Measurements from ENCODE around the gene PCDH19. TPM values are rescaled to one million over a fixed set of nuclear protein-coding genes. Genes with fewer than 3 reads are reported as not detected.
"Not testable (repeated sequence)": the region's sequence is repeated elsewhere in the genome, so short reads cannot be mapped to it uniquely, and the experiment has no call there.

The PCDH19 gene
- 0.27 TPM for total RNA-seq
- long read RNA-seq: 0 reads

DNA sequence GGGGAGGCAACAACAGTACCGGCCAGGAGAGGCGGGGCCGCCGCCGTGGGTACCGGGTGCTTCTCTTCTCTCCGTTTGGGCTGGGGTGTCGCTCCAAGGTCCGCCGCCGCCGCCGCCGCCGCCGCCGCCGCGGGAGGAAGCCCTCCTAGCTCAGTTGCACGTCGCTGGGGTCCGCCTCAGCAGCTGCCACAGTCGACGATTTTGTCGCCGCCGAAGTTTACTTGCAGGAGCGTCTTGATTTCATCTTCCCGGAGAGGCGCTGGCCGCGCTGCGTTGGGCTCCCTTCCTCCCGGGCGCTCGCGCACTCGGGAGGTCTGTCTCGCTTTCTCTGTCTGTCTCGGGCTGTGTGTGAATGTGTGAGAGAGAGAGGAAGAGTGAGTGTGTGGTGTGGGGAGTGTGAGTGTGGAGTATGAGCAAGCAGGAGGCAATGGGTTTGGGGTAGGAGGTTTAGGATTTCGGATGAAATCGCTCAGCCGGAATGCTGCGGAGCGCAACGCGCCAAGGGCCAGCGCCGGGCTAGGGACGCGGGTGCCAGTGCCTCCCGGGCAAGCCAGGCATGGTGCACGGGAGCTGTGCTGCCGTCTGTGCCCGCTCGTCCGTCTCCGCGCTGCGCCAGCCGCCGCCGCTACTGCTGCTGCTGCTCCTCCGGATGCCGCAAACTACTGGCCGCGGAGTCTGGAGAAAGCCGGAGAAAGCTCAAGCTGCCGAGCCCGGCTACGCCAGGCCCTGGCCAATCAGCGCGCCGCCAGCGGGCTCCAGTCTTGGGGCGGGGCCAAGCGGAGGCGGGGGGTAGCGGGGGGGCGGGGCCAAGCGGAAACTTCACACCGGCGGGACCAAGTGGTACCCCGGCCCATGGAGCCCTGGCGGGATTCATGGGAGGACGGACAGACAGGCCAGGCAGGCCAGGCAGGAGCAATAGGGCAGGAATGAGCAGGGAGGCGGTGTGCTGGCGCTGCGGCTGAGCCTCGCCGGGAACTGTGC, at the start of gene PCDH19:
Gene PCDH19, minus strand, starts transcription at position 664 of the 981 bp plus-strand sequence. CDS start 1,676 bp downstream, outside the sequence.
- H3K4me3 ChIP-seq: peak within 1 kb of the TSS; percentile 45
- no peak within 1 kb of the TSS for H3K27ac ChIP-seq
- peak; percentile 52 for DNase-seq
- H3K9me3 ChIP-seq: no peaks in the 10 kb centered on the region
- H3K27me3 ChIP-seq (ENCODE audit: low read depth): peaks cover 48% of the 10 kb centered on the region
- no peaks in the 10 kb centered on the region for H3K4me1 ChIP-seq
- no peak for TF ChIP-seq CTCF (IDR thresholded peaks at IDR 0.05)
- H3K36me3 ChIP-seq: no peaks in the 10 kb centered on the region
- ATAC-seq: peak; percentile 80 to 83
- intact Hi-C loops (cut with DNase I): no loop called here

- intact Hi-C loops (cut with DNase I): no loop called here
- H3K36me3 ChIP-seq: no peaks in the 10 kb centered on the region
- no peak overlapping the region for H3K4me3 ChIP-seq
- H3K4me1 ChIP-seq: no peaks in the 10 kb centered on the region
- TF ChIP-seq CTCF (IDR thresholded peaks at IDR 0.05): no peak
- H3K27ac ChIP-seq: no peak overlapping the region
- no peaks in the 10 kb centered on the region for H3K27me3 ChIP-seq (ENCODE audit: low read depth)
- no peaks in the 10 kb centered on the region for H3K9me3 ChIP-seq
- no peak for DNase-seq
- ATAC-seq: peak in 1 of 2 donors; percentile 18
Observed at GRCh38 chrX:100449696-100450608, 39.9 kb upstream of the PCDH19 start.

DNA sequence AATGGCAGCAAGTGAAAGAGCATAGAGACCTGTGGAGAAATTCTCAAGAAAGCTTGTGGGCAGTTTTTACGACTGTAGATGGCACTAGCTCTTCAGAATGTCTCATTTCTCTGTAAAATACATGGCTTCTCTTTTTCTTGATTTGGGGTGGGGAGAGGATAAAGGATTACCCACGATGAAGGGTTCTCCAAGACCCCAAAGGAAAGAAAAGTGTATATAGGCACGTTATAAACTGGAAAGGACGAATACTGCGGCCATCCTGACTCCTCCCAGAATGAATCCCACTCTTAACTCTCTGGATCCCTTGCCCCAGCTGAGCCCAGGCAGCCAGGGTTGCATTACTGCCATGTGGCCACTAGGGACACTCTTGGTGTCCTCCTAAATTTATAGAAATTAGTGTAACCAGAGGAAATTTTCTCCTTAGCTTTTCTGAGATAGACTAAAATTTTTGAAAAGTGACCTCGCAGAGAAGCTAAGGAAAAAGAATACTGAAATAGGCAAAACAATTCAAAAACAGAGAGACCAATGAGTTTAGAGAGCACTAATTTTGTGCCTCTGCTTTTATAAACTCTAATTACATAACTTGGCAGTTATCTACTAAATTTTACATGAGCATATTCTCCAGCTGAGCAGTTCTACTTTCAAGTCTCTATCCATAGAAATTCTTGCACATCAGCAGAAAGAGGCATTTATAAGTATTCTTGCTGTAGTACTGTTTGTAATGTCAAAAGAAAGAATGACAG, 37.8 kb upstream of the PCDH19 start:
- no peaks in the 10 kb centered on the region for H3K4me1 ChIP-seq
- no peaks in the 10 kb centered on the region for H3K36me3 ChIP-seq
- H3K27ac ChIP-seq: no peak overlapping the region
- H3K9me3 ChIP-seq: no peaks in the 10 kb centered on the region
- peak in 1 of 2 donors; percentile 62 for ATAC-seq
- peak; percentile 78 for TF ChIP-seq CTCF (IDR thresholded peaks at IDR 0.05)
- no peak for DNase-seq
- no peaks in the 10 kb centered on the region for H3K27me3 ChIP-seq (ENCODE audit: low read depth)
- intact Hi-C loops (cut with DNase I): no loop called here
- no peak overlapping the region for H3K4me3 ChIP-seq

DNA sequence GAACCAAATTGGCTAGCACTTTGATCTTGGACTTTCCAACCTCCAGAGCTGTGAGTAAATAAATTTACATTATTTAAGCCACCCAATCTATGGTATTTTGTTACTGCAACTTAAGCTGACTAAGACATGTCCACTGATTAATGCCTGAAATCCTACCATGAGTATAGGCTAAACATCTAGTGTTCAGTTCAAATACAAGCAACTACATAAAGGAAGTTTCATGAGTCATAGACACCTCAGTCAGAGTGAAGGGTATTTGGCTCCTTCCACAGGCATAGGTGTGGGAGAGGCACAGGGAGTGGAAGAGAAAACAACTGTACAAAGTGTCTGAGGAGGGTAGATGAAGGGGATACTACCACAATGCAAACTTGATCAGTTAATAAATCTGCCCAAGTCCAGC, 35.5 kb upstream of the PCDH19 start:
- Histone ChIP-seq H3K9me3 (no peaks in the 10 kb centered on the region), H3K4me1 (no peaks in the 10 kb centered on the region), H3K36me3 (no peaks in the 10 kb centered on the region), H3K27me3 (ENCODE audit: low read depth) (no peaks in the 10 kb centered on the region), H3K27ac (no peak overlapping the region), H3K4me3 (no peak overlapping the region)
- ATAC-seq (no peak), DNase-seq (no peak)
- TF ChIP-seq CTCF (IDR thresholded peaks at IDR 0.05): no peak
- intact Hi-C loops (cut with DNase I): no loop called here

DNA sequence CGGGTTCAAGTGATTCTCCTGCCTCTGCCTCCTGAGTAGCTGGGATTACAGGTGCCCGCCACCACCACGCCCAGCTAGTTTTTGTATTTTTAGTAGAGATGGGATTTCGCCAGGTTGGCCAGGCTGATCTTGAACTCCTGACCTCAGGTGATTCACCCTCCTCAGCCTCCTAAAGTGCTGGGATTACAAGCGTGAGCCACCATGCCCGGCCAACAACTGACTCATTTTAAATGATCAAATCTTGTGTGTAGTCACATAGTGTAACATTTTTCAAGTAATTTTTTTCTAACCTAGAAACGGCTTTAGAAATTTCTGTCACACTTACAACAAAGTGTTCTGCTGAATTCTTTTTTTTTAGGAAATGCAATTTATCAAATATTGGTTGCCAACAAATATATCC, 31.2 kb upstream of the PCDH19 start:
- H3K27ac ChIP-seq; ATAC-seq; H3K36me3 ChIP-seq; intact Hi-C loops (cut with DNase I); H3K4me1 ChIP-seq; DNase-seq; H3K27me3 ChIP-seq (ENCODE audit: low read depth); H3K4me3 ChIP-seq; H3K9me3 ChIP-seq: not testable (repeated sequence)
